K562 (cell line): ENCODE results near the gene XIRP1. TPM values are rescaled to one million over a fixed set of nuclear protein-coding genes. Genes with fewer than 3 reads are reported as not detected.

Source experiments
- CBX5 ChIP-seq: IDR thresholded peaks from 2 replicates; pipeline ENCODE4 v1.6.1; 2014; ENCODE audit warnings: low read depth, borderline replicate concordance
- CREB3L1 ChIP-seq: fragments of 450-650 bp; IDR thresholded peaks from 2 replicates; pipeline ENCODE4 v1.6.1; 2014; ENCODE audit warnings: low read depth, mild to moderate bottlenecking, moderate library complexity, borderline replicate concordance
- FOXJ3 ChIP-seq: sonication (generic); formaldehyde crosslinking; IDR thresholded peaks from 2 replicates; pipeline ENCODE4 v1.4.0; 2020; ENCODE audit warnings: mild to moderate bottlenecking, missing genetic modification reagents
- GABPA ChIP-seq: fragments of 200-800 bp; sonication (Bioruptor generic); conservative IDR thresholded peaks from 2 replicates; pipeline ENCODE4 v1.6.1; 2016; ENCODE audit warnings: low read depth, missing genetic modification characterization, missing compliant biosample characterization
- KLF1 ChIP-seq: fragments of 450-650 bp; IDR thresholded peaks from 2 replicates; pipeline ENCODE4 v1.6.1; 2016; ENCODE audit warnings: missing genetic modification characterization, missing compliant biosample characterization
- MBD1 ChIP-seq: fragments of 250-450 bp; sonication (Bioruptor Pico); IDR thresholded peaks from 2 replicates; pipeline ENCODE4 v1.8.0; 2022; ENCODE audit warnings: inconsistent platforms
- NBN ChIP-seq: fragments of 450-650 bp; IDR thresholded peaks from 2 replicates; pipeline ENCODE4 v1.6.1; 2016; ENCODE audit warnings: low read depth, mild to moderate bottlenecking
- NFIX ChIP-seq: fragments of 250-450 bp; sonication (Bioruptor Pico); IDR thresholded peaks from 2 replicates; pipeline ENCODE4 v1.4.0; 2020; ENCODE audit warnings: low read depth, mild to moderate bottlenecking, moderate library complexity
- PURB ChIP-seq: sonication (generic); formaldehyde crosslinking; IDR thresholded peaks from 2 replicates; pipeline ENCODE4 v1.9.0; 2021; ENCODE audit warnings: low read depth, mild to moderate bottlenecking, missing genetic modification reagents
- RBM17 ChIP-seq: fragments of 200-400 bp; formaldehyde crosslinking; IDR thresholded peaks from 2 replicates; pipeline ENCODE4 v1.6.1; 2017; ENCODE audit warnings: low read depth, mild to moderate bottlenecking, low read length, borderline replicate concordance
- SAFB2 ChIP-seq: fragments of 200-400 bp; formaldehyde crosslinking; IDR thresholded peaks from 2 replicates; pipeline ENCODE4 v1.6.1; 2018; ENCODE audit warnings: borderline replicate concordance, low read length, low read depth, moderate library complexity; ENCODE audit not compliant: severe bottlenecking
- SMARCA4 ChIP-seq: fragments of 450-650 bp; IDR thresholded peaks from 2 replicates; pipeline ENCODE4 v1.6.1; 2016
- SNAPC5 ChIP-seq: fragments of 250-450 bp; sonication (Bioruptor Pico); IDR thresholded peaks from 2 replicates; pipeline ENCODE4 v1.8.0; 2021; ENCODE audit warnings: moderate library complexity, mild to moderate bottlenecking, inconsistent platforms
- SOX6 ChIP-seq: fragments of 450-650 bp; IDR thresholded peaks from 2 replicates; pipeline ENCODE4 v1.6.1; 2014; ENCODE audit warnings: mild to moderate bottlenecking
- ZBTB34 ChIP-seq: fragments of 250-450 bp; sonication (Bioruptor Pico); IDR thresholded peaks from 2 replicates; pipeline ENCODE4 v1.8.0; 2021; ENCODE audit warnings: mild to moderate bottlenecking, moderate library complexity
- ZNF133 ChIP-seq: fragments of 250-450 bp; sonication (Bioruptor Pico); IDR thresholded peaks from 2 replicates; pipeline ENCODE4 v1.4.0; 2020; ENCODE audit warnings: mild to moderate bottlenecking
- ZNF165 ChIP-seq: fragments of 250-450 bp; sonication (Bioruptor Pico); IDR thresholded peaks from 2 replicates; pipeline ENCODE4 v1.4.0; 2020; ENCODE audit warnings: borderline replicate concordance
- ZNF316 ChIP-seq: fragments of 450-650 bp; IDR thresholded peaks from 2 replicates; pipeline ENCODE4 v1.6.1; 2016
- ZNF408 ChIP-seq: fragments of 250-450 bp; sonication (Bioruptor Pico); IDR thresholded peaks from 2 replicates; pipeline ENCODE4 v1.4.0; 2020; ENCODE audit warnings: low read depth, mild to moderate bottlenecking, moderate library complexity
- ZNF436 ChIP-seq: fragments of 250-450, 450-650 bp; sonication (Bioruptor Pico); formaldehyde crosslinking; IDR thresholded peaks from 2 replicates; pipeline ENCODE4 v1.7.0; 2020; ENCODE audit warnings: mild to moderate bottlenecking
- polyA plus RNA-seq, 8 experiments: library from polyadenylated mRNA; depleted of rRNA in 4 of 8; stranded (reverse) in 5 of 8; unstranded in 3 of 8; fragments of >200 nt; fragmentation: Nextera tagmentation in 2 of 8; fragmentation: Illumina TruSeq in 1 of 8; extraction: Ambion mirVana in 2 of 8; extraction: Trizol in 1 of 8; gene quantifications; 2 replicates each; pipeline versions ENCODE4 v1.2.1 to v1.2.3, GENCODE V29; 2011 to 2014; ENCODE audit warnings: inconsistent platforms in 1 of 8, missing spikeins in 1 of 8
- total RNA-seq, 7 experiments: library from RNA; depleted of rRNA in 6 of 7; stranded (reverse); fragments of >200 nt in 6 of 7; fragmentation: Illumina TruSeq in 2 of 7; extraction: Trizol in 2 of 7; gene quantifications; 2 replicates each; pipeline versions ENCODE4 v1.2.1 to v1.2.3, GENCODE V29; 2011 to 2021; ENCODE audit warnings: low replicate concordance in 1 of 7

The XIRP1 gene
- total and polyA plus RNA-seq, 9 of the 15 experiments (the other 6 are each of a cell fraction or from before 2014, with no cell fraction given): 0.03 to 0.27 (median 0.08) TPM; not detected in 3

- TF ChIP-seq SNAPC5 (CRISPR knock-in tag): no peak
- TF ChIP-seq CREB3L1: no peak
- peak; percentile 89 for TF ChIP-seq ZNF316
- no peak for TF ChIP-seq FOXJ3 (CRISPR knock-in tag)
- TF ChIP-seq SMARCA4: no peak; the same call in 1 of the 2 replicates
- TF ChIP-seq ZBTB34 (CRISPR knock-in tag): no peak
- TF ChIP-seq SOX6: peak; percentile 56; the same call in 1 of the 2 replicates
- no peak for TF ChIP-seq ZNF133 (CRISPR knock-in tag)
- TF ChIP-seq ZNF165 (CRISPR knock-in tag): no peak
- TF ChIP-seq ZNF408 (CRISPR knock-in tag): no peak
- TF ChIP-seq GABPA (tag): no peak
- TF ChIP-seq KLF1: no peak
- TF ChIP-seq RBM17: no peak
- TF ChIP-seq NBN: peak; percentile 67; the same call in 1 of the 2 replicates
- TF ChIP-seq SAFB2: no peak
- no peak for TF ChIP-seq PURB
- TF ChIP-seq CBX5: no peak
- no peak for TF ChIP-seq NFIX
- no peak for TF ChIP-seq MBD1 (CRISPR knock-in tag)
- TF ChIP-seq ZNF436: peak; percentile 96
Observed at GRCh38 chr3:39154280-39155021, 37.9 kb downstream of the XIRP1 start (continued).
